ENCODE data around the gene ELOVL3. TPM values are rescaled to one million over a fixed set of nuclear protein-coding genes. Genes with fewer than 3 reads are reported as not detected.
A peak's percentile ranks its signal among the peaks of the same experiment; 100 is the strongest.

ELOVL3 gene
- total RNA-seq, 2 experiments from 2014 or later: 0.48 TPM; not detected in 1

DNA sequence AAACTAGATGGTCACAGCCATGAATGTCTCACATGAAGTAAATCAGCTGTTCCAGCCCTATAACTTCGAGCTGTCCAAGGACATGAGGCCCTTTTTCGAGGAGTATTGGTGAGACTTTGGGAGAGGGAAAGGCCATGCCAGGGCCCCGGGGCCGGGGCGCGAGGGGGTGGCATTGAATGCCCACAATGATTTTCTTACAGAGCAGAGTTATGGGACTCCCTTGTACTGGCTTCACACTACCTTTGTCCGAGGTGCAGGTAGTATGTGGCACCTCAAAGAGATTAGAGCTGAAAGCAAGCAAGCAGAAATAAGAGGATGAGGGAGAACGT lies 407 bp downstream of the ELOVL3 start:
- H3K27ac ChIP-seq (ENCODE audit: low read depth, low read length, poor library complexity, severe bottlenecking): no peak overlapping the region
- CTCF ChIA-PET (ENCODE audit: unreplicated experiment): interaction anchor here (0.8 to 1.0 kb wide), 2 partner anchors 9 to 41 kb away, joined by 3 read pairs; no protein-coding TSS in a partner anchor
- peak overlapping the region; percentile 78 for H2AFZ ChIP-seq (ENCODE audit: low read length)
- no peaks in the 10 kb centered on the region for H4K20me1 ChIP-seq (ENCODE audit: insufficient read depth, low read length)
- H3K4me2 ChIP-seq (ENCODE audit: low read length): peak overlapping the region; percentile 65
- no peaks in the 10 kb centered on the region for H3K9me3 ChIP-seq (ENCODE audit: low read length)
- H3K36me3 ChIP-seq (ENCODE audit: insufficient read depth, low read length): no peaks in the 10 kb centered on the region
- intact Hi-C loops (cut with micrococcal nuclease; ENCODE audit: unreplicated experiment): loop anchor here (5.0 kb wide), 1 partner anchor 356 kb away; no protein-coding TSS in a partner anchor
- BruUV-seq (replicated peaks): no TSS peak
- H3K4me1 ChIP-seq (ENCODE audit: insufficient read depth, low read length, poor library complexity, severe bottlenecking): peaks cover 3% of the 10 kb centered on the region
- TF ChIP-seq CTCF (conservative IDR thresholded peaks at IDR 0.05; ENCODE audit: low read length) (no peak), EZH2phosphoT487 (IDR thresholded peaks at IDR 0.05; ENCODE audit: borderline replicate concordance, low read depth, low read length) (no peak)
- no peaks in the 10 kb centered on the region for H3K9me2 ChIP-seq (ENCODE audit: insufficient read depth, low read length)
- DNase-seq (ENCODE audit: low spot score): no peak
- POLR2A ChIA-PET: no interaction called here
- H3K79me2 ChIP-seq (ENCODE audit: insufficient read depth, low read depth, low read length): no peaks in the 10 kb centered on the region
- H3K4me3 ChIP-seq (ENCODE audit: low read depth, low read length, poor library complexity, severe bottlenecking): peak overlapping the region; percentile 47

GRCh38 chr10:102227050-102227449 lies 951 bp downstream of the ELOVL3 start:
- Histone ChIP-seq H3K9me3 (ENCODE audit: low read length) (no peaks in the 10 kb centered on the region), H3K36me3 (ENCODE audit: insufficient read depth, low read length) (no peaks in the 10 kb centered on the region), H4K20me1 (ENCODE audit: insufficient read depth, low read length) (no peaks in the 10 kb centered on the region), H3K4me1 (ENCODE audit: insufficient read depth, low read length, poor library complexity, severe bottlenecking) (peaks cover 3% of the 10 kb centered on the region), H3K4me3 (ENCODE audit: low read depth, low read length, poor library complexity, severe bottlenecking) (no peak overlapping the region), H3K79me2 (ENCODE audit: insufficient read depth, low read depth, low read length) (no peaks in the 10 kb centered on the region), H3K27ac (ENCODE audit: low read depth, low read length, poor library complexity, severe bottlenecking) (no peak overlapping the region), H2AFZ (ENCODE audit: low read length) (no peak overlapping the region), H3K9me2 (ENCODE audit: insufficient read depth, low read length) (no peaks in the 10 kb centered on the region), H3K4me2 (ENCODE audit: low read length) (no peak overlapping the region)
- TF ChIP-seq EZH2phosphoT487 (IDR thresholded peaks at IDR 0.05; ENCODE audit: borderline replicate concordance, low read depth, low read length) (no peak), CTCF (conservative IDR thresholded peaks at IDR 0.05; ENCODE audit: low read length) (no peak)
- BruUV-seq (replicated peaks): no TSS peak
- no peak for DNase-seq (ENCODE audit: low spot score)
- CTCF ChIA-PET (ENCODE audit: unreplicated experiment): interaction anchor here (0.8 to 1.0 kb wide), 2 partner anchors 8 to 40 kb away, joined by 3 read pairs; no protein-coding TSS in a partner anchor
- POLR2A ChIA-PET: no interaction called here
- intact Hi-C loops (cut with micrococcal nuclease; ENCODE audit: unreplicated experiment): loop anchor here (5.0 kb wide), 1 partner anchor 355 kb away; no protein-coding TSS in a partner anchor

- intact Hi-C loops (cut with micrococcal nuclease; ENCODE audit: unreplicated experiment): loop anchor here (1.0 to 5.0 kb wide), 5 partner anchors 122 to 352 kb away; no protein-coding TSS in a partner anchor
- DNase-seq (ENCODE audit: low spot score): peak; percentile 83
- Histone ChIP-seq H3K79me2 (ENCODE audit: insufficient read depth, low read depth, low read length) (no peaks in the 10 kb centered on the region), H3K9me2 (ENCODE audit: insufficient read depth, low read length) (no peaks in the 10 kb centered on the region), H3K36me3 (ENCODE audit: insufficient read depth, low read length) (no peaks in the 10 kb centered on the region), H3K4me2 (ENCODE audit: low read length) (no peak overlapping the region; the same call in 1 of the 2 replicates), H2AFZ (ENCODE audit: low read length) (no peak overlapping the region), H3K27ac (ENCODE audit: low read depth, low read length, poor library complexity, severe bottlenecking) (no peak overlapping the region), H3K4me1 (ENCODE audit: insufficient read depth, low read length, poor library complexity, severe bottlenecking) (peaks cover 3% of the 10 kb centered on the region), H4K20me1 (ENCODE audit: insufficient read depth, low read length) (no peaks in the 10 kb centered on the region), H3K9me3 (ENCODE audit: low read length) (no peaks in the 10 kb centered on the region), H3K4me3 (ENCODE audit: low read depth, low read length, poor library complexity, severe bottlenecking) (no peak overlapping the region)
- TF ChIP-seq CTCF (conservative IDR thresholded peaks at IDR 0.05; ENCODE audit: low read length) (peak; percentile 97), EZH2phosphoT487 (IDR thresholded peaks at IDR 0.05; ENCODE audit: borderline replicate concordance, low read depth, low read length) (no peak)
- CTCF ChIA-PET (ENCODE audit: unreplicated experiment): interaction anchor here (0.6 to 1.4 kb wide), 3 partner anchors 117 to 139 kb away, joined by 3 to 9 read pairs (median 4); no protein-coding TSS in a partner anchor
- BruUV-seq (replicated peaks): no TSS peak
- POLR2A ChIA-PET: interaction anchor here (0.8 kb wide), 1 partner anchor 11 kb away, joined by 3 read pairs; no protein-coding TSS in a partner anchor
These were observed 3.7 kb downstream of the ELOVL3 start for GRCh38 chr10:102229810-102230263.

Measured in OCI-LY7 (cell line).